ENCODE results near the gene STYX. TPM values are rescaled to one million over a fixed set of nuclear protein-coding genes. Genes with fewer than 3 reads are reported as not detected.
A peak's percentile ranks its signal among the peaks of the same experiment; 100 is the strongest.

Gene STYX
- polyA plus RNA-seq, 1 of the 3 experiments (the other 2 are of a cell fraction), result 3.5 TPM

GRCh38 chr14:52735921-52736489 is 6.0 kb downstream of the STYX start:
- 94% methylated on average over 1 of the region's 1 CpG for WGBS (ENCODE audit: low lambda C conversion rate)
- Histone ChIP-seq H3K9me2 (no peaks in the 10 kb centered on the region), H3K4me3 (ENCODE audit: low read depth in 2 of 2, low read length in 1 of 2) (no peak overlapping the region), H3K4me2 (no peak overlapping the region), H3K27ac (ENCODE audit: low read depth in 2 of 2, low read length in 1 of 2) (no peak overlapping the region), H3K9ac (no peak overlapping the region), H3K9me3 (no peaks in the 10 kb centered on the region), H3K4me1 (ENCODE audit: control insufficient read depth in 1 of 2, insufficient read depth in 2 of 2, low read depth in 1 of 2, low read length in 1 of 2) (no peaks in the 10 kb centered on the region; a peak in 2 of 4 replicates), H3K27me3 (ENCODE audit: insufficient read depth) (no peaks in the 10 kb centered on the region), H3F3A (replicated peaks; ENCODE audit: insufficient read depth) (peaks cover 5% of the 10 kb centered on the region), H4K20me1 (ENCODE audit: insufficient read depth) (no peaks in the 10 kb centered on the region), H3K79me2 (ENCODE audit: insufficient read depth) (peaks cover 60% of the 10 kb centered on the region), H3K36me3 (replicated peaks in 1 of 2; ENCODE audit: control insufficient read depth in 1 of 2, insufficient read depth in 2 of 2, low read length in 1 of 2) (peaks cover 0 to 4% of the 10 kb centered on the region in 2 experiments), H2AFZ (ENCODE audit: low read depth) (no peak overlapping the region)
- DNase-seq, result no peak
- POLR2A ChIA-PET, result no interaction called here
- CTCF ChIA-PET, result interaction anchor here (1.0 kb wide), 1 partner anchor 225 kb away, joined by 4 read pairs; no protein-coding TSS in a partner anchor
- TF ChIP-seq FOSL2 (IDR thresholded peaks at IDR 0.05; ENCODE audit: borderline replicate concordance, low read depth) (no peak), MAX (IDR thresholded peaks at IDR 0.05; ENCODE audit: low read depth) (no peak), TEAD4 (IDR thresholded peaks at IDR 0.05; ENCODE audit: borderline replicate concordance, insufficient read depth) (no peak), GABPA (IDR thresholded peaks at IDR 0.05; ENCODE audit: low read depth) (no peak)

GRCh38 chr14:52738409-52738808 is 8.4 kb downstream of the STYX start:
- Histone ChIP-seq H2AFZ (ENCODE audit: low read depth) (no peak overlapping the region), H3K4me2 (no peak overlapping the region), H3K9ac (no peak overlapping the region), H3K36me3 (replicated peaks in 1 of 2; ENCODE audit: control insufficient read depth in 1 of 2, insufficient read depth in 2 of 2, low read length in 1 of 2) (peaks cover 0 to 4% of the 10 kb centered on the region in 2 experiments), H3K9me3 (no peaks in the 10 kb centered on the region), H3K4me3 (ENCODE audit: low read depth in 2 of 2, low read length in 1 of 2) (no peak overlapping the region), H3K27me3 (ENCODE audit: insufficient read depth) (no peaks in the 10 kb centered on the region), H3K79me2 (ENCODE audit: insufficient read depth) (peaks cover 65% of the 10 kb centered on the region), H4K20me1 (ENCODE audit: insufficient read depth) (no peaks in the 10 kb centered on the region), H3K9me2 (no peaks in the 10 kb centered on the region), H3F3A (replicated peaks; ENCODE audit: insufficient read depth) (peaks cover 5% of the 10 kb centered on the region), H3K27ac (ENCODE audit: low read depth in 2 of 2, low read length in 1 of 2) (no peak overlapping the region), H3K4me1 (ENCODE audit: control insufficient read depth in 1 of 2, insufficient read depth in 2 of 2, low read depth in 1 of 2, low read length in 1 of 2) (peaks cover 0 to 11% of the 10 kb centered on the region in 2 experiments; a peak in 1 of 4 replicates)
- TF ChIP-seq YY1 (IDR thresholded peaks at IDR 0.05; ENCODE audit: low read depth) (no peak), REST (IDR thresholded peaks at IDR 0.05; ENCODE audit: low read depth, low read length) (no peak), ELF1 (IDR thresholded peaks at IDR 0.05) (no peak), MAX (IDR thresholded peaks at IDR 0.05; ENCODE audit: low read depth) (no peak), NFIC (IDR thresholded peaks at IDR 0.05; ENCODE audit: borderline replicate concordance) (0 out of 2 replicates have a peak, but pooled peaks have one; percentile 38), USF2 (IDR thresholded peaks at IDR 0.05; ENCODE audit: borderline replicate concordance, low read depth, low read length) (no peak), RCOR1 (IDR thresholded peaks at IDR 0.05; ENCODE audit: low read length) (no peak)
- ChIA-PET CTCF (no interaction called here), POLR2A (no interaction called here)
- no peak for DNase-seq

All from SK-N-SH (cell line).